Body of pancreas (tissue), 4 donors: ENCODE measurements around the gene CHAF1A. TPM values are rescaled to one million over a fixed set of nuclear protein-coding genes. Genes with fewer than 3 reads are reported as not detected.

Source experiments
- ATAC-seq: fragments of 150-250 bp; one replicate; pipeline ENCODE4 v1.9.1; 2016
- DNase-seq, 4 donors: peaks; one replicate each; pipeline ENCODE4 v3.0.0-alpha.2; 2019
- H3K27ac ChIP-seq, 4 donors: fragments of 200-600 bp; sonication (generic); 1 replicate in 3 of 4; 2 replicates in 1 of 4; pipeline versions ENCODE4 v1.5.1 to v1.6.1; 2016 to 2019; ENCODE audit warnings: mild to moderate bottlenecking in 1 of 4, mixed read lengths in 1 of 4, moderate library complexity in 1 of 4
- H3K27me3 ChIP-seq, 2 donors: fragments of 200-600 bp; sonication (generic); one replicate each; pipeline ENCODE4 v1.6.0; 2016; ENCODE audit warnings: mild to moderate bottlenecking in 1 of 2
- H3K36me3 ChIP-seq, 2 donors: fragments of 200-600 bp; sonication (generic); replicated peaks in 1 of 2; 2 replicates each; pipeline ENCODE4 v1.5.1; 2016; ENCODE audit warnings: low read depth in 2 of 2; ENCODE audit not compliant: insufficient read depth in 1 of 2
- H3K4me1 ChIP-seq: fragments of 200-600 bp; sonication (generic); one replicate; pipeline ENCODE4 v1.6.0; 2016
- H3K4me3 ChIP-seq, 2 donors: fragments of 200-600 bp; sonication (generic); 1 replicate in 1 of 2; 2 replicates in 1 of 2; pipeline ENCODE4 v1.5.1; 2016 to 2019
- H3K9me3 ChIP-seq, 3 donors: fragments of 200-600 bp; sonication (generic); 1 replicate in 2 of 3; 2 replicates in 1 of 3; pipeline ENCODE4 v1.5.1; 2016
- CTCF ChIP-seq, 7 experiments: fragments of 450-650 bp in 4 of 7; fragments of 200-600 bp in 3 of 7; sonication (generic) in 3 of 7; IDR thresholded peaks; one replicate each; pipeline ENCODE4 v1.5.1; 2016 to 2019; ENCODE audit warnings: antibody characterized with exemption in 7 of 7
- POLR2A ChIP-seq, 3 donors: fragments of 450-650 bp; IDR thresholded peaks; one replicate each; pipeline ENCODE4 v1.6.1; 2016; ENCODE audit warnings: antibody characterized with exemption in 3 of 3, mild to moderate bottlenecking in 2 of 3
- WGBS, 2 donors: methylation state at CpG; one replicate each; pipeline ENCODE4 v1.1.5; 2017; 5-methylcytosine and 5-hydroxymethylcytosine counted together
- intact Hi-C: fragments of 100-400 bp; cut with DNase I; formaldehyde crosslinking; loops from one replicate; pipeline ENCODE4 v1.15.1; 2023
- total RNA-seq, 2 donors: library from RNA; depleted of rRNA; stranded (reverse); fragments of >200 nt; gene quantifications; one replicate each; pipeline ENCODE4 v1.1.0, GENCODE V29; 2016

Gene CHAF1A
- total RNA-seq, 2 donors from 2014 or later: 3.4 to 6.3 TPM

GRCh38 chr19:4471403-4472173, 69.1 kb downstream of the CHAF1A start:
- Histone ChIP-seq H3K27me3 (no peaks in the 10 kb centered on the region), H3K27ac (peak overlapping the region; percentile 48 to 82 (median 74)), H3K4me3 (peak overlapping the region in 1 of 2 donors; percentile 68), H3K9me3 (no peaks in the 10 kb centered on the region), H3K4me1 (peaks cover 25% of the 10 kb centered on the region), H3K36me3 (no peaks in the 10 kb centered on the region)
- DNase-seq: peak; percentile 98 to 100 (median 99)
- TF ChIP-seq CTCF (IDR thresholded peaks at IDR 0.05): no peak
- peak in 2 of 3 donors; percentile 74 to 77 for TF ChIP-seq POLR2A (IDR thresholded peaks at IDR 0.05)
- WGBS, 2 donors: 0 to 1% methylated on average over 30 of the region's 33 CpGs
- peak; percentile 93 for ATAC-seq
- intact Hi-C loops: no loop called here

GRCh38 chr19:4472174-4472974, 69.9 kb downstream of the CHAF1A start, which contains the start of gene HDGFL2:
HDGFL2 (plus strand) TSS chr19:4472297; CDS start chr19:4472351, 54 bp downstream.
- intact Hi-C loops: no loop called here

GRCh38 chr19:4473011-4473762, 70.7 kb downstream of the CHAF1A start:
- no peak for TF ChIP-seq POLR2A (IDR thresholded peaks at IDR 0.05)
- TF ChIP-seq CTCF (IDR thresholded peaks at IDR 0.05): no peak
- peaks cover 25% of the 10 kb centered on the region for H3K4me1 ChIP-seq
- no peaks in the 10 kb centered on the region for H3K9me3 ChIP-seq
- ATAC-seq: no peak
- H3K4me3 ChIP-seq: peak overlapping the region; percentile 68 to 99
- no peaks in the 10 kb centered on the region for H3K27me3 ChIP-seq
- intact Hi-C loops: no loop called here
- WGBS, 2 donors: 27 to 62% methylated on average over 6 to 25 of the region's 25 CpGs
- peaks cover 0 to 2% of the 10 kb centered on the region in 2 donors for H3K36me3 ChIP-seq
- peak overlapping the region in 2 of 4 donors; percentile 6 to 62 for H3K27ac ChIP-seq
- DNase-seq: no peak

More at GRCh38 chr19:4472174-4472974, 69.9 kb downstream of the CHAF1A start, which contains the start of gene HDGFL2:
- Histone ChIP-seq H3K27ac (peak within 1 kb of the TSS; percentile 62 to 82 (median 74)), H3K9me3 (no peaks in the 10 kb centered on the region), H3K4me1 (peaks cover 25% of the 10 kb centered on the region), H3K27me3 (no peaks in the 10 kb centered on the region), H3K36me3 (peaks cover 0 to 2% of the 10 kb centered on the region in 2 donors), H3K4me3 (peak within 1 kb of the TSS; percentile 68 to 99)
- WGBS, 2 donors: 0% methylated on average over 5 to 36 of the region's 71 CpGs
- no peak for TF ChIP-seq CTCF (IDR thresholded peaks at IDR 0.05)
- DNase-seq (no peak), ATAC-seq (no peak)

GRCh38 chr19:4473763-4474513, 71.5 kb downstream of the CHAF1A start:
- no peaks in the 10 kb centered on the region for H3K9me3 ChIP-seq
- no peaks in the 10 kb centered on the region for H3K27me3 ChIP-seq
- DNase-seq (no peak), ATAC-seq (no peak)
- H3K4me3 ChIP-seq: no peak overlapping the region
- TF ChIP-seq CTCF (IDR thresholded peaks at IDR 0.05) (no peak), POLR2A (IDR thresholded peaks at IDR 0.05) (no peak)
- H3K27ac ChIP-seq: no peak overlapping the region
- peaks cover 0 to 2% of the 10 kb centered on the region in 2 donors for H3K36me3 ChIP-seq
- peaks cover 25% of the 10 kb centered on the region for H3K4me1 ChIP-seq
- 47 to 68% methylated on average over 13 to 23 of the region's 23 CpGs for WGBS, 2 donors
- intact Hi-C loops: no loop called here
